SW 1271 (cell line): ENCODE data around the gene SLC5A10.
A peak's percentile ranks its signal among the peaks of the same experiment; 100 is the strongest.
"Not testable (repeated sequence)": the region's sequence is repeated elsewhere in the genome, so short reads cannot be mapped to it uniquely, and the experiment has no call there.

Source experiments
- DNase-seq, 2 experiments: peaks; one replicate each; lab custom pipeline; 2025; lab: John Stamatoyannopoulos, UW

The SLC5A10 gene

DNA sequence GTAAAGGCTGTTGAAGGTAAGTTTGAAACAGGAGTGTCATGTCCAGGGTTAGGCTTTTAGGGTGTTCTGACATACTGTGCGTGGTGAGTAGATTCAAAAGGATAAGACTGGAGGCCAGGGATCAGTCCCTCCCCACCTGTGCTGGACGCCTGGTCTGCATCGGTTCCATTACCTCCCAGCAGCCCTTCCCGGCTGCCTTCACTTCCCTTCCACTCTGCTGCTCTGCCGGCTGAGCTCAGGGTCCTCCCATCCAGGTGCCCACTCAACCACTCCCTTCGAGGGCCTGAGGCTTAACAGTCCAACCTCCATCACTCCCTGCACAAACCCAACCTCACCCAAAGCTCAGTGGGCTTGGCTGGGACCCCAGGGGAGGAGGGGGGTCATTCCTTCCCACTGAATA is 4.1 kb upstream of the SLC5A10 start:
- DNase-seq: no peak

- no peak for DNase-seq
Observed at GRCh38 chr17:18948476-18949006, 3.4 kb upstream of the SLC5A10 start.

GRCh38 chr17:18949566-18949965 is 2.4 kb upstream of the SLC5A10 start:
- no peak for DNase-seq

DNA sequence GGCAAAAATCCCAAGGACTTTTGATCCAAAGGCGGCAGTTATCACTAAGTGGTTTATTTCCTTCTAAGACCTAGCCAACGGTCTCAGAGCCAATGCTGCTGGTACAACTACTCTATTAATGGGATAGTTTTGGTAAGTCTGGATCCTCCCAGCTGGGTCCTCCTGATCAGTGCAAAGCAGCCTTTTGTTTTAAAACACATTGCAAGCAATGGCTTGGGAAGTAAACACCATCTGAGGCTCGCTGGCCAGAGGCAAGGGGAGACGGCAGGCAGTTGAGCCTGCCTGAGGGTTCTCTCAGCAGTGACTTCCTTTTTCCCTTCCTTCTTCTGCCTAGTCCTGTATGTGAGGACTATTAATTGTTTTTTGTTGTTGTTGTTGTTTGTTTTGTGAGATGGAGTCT is 1.6 kb upstream of the SLC5A10 start:
- no peak for DNase-seq

DNA sequence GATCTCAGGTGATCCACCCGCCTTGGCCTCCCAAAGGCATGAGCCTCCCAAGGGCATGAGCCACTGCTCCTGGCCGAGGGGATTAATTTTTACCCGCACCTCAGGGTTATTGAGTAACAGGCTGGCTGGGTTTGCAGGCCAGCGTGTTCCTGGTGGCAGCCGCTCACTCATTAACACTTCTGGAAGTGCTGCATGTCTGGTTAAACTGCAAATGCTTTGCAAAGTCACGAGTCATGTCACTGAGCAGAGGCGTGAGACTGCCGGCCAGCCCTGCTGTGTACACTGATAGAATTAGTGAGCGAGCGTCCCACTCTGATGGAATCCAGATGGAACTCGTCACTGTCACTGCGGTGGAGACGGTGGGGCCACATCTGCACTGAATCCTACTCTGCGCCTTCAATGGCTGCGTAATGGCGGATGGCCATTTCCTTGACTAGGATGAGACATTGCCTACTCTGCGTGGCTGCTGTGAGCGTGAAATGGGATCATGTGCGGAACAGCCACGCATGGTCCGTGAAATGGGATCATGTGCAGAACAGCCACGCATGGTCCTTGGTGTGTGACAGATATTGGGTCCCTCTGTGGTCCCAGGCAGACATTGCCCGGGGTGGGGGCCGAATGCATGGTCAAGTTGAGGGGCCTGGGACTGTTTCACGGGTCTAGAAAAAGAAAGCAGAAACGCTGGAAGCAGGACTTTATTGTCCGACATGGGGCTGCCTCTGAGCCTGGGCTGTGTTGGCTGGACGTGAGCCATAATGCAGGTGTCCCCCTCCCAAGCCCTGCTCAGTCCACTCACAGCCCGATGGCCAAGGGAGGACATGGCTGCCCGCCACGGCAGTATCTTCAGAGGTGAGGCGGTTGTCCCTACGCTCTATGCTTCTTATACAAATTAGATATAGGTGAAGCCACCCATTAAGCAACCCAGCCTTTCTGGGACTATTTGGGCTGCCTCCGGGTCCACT is 740 bp upstream of the SLC5A10 start:
- no peak for DNase-seq

- DNase-seq: no peak
Observed at GRCh38 chr17:18953231-18953728, 1.3 kb downstream of the SLC5A10 start.

- DNase-seq: no peak
Observed at GRCh38 chr17:18954321-18954720, 2.4 kb downstream of the SLC5A10 start.

- DNase-seq: no peak
Observed at GRCh38 chr17:18955009-18955408, 3.0 kb downstream of the SLC5A10 start.

DNA sequence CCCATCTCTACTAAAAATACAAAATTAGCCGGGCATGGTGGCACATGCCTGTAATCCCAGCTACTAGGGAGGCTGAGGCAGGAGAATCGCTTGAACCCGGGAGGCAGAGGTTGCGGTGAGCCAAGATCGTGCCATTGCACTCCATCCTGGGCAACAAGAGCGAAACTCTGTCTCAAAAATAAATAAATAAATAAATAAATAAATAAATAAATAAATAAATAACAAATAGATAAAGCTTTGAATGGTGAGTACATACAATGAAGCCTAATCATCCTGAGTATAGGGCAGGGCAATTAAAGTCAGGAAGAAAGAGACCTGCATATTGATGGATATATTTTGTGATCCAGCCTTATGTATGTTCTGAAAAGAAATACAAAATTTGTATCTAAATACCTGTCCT is 4.1 kb downstream of the SLC5A10 start:
- not testable (repeated sequence) for DNase-seq

GRCh38 chr17:18956581-18956980 is 4.6 kb downstream of the SLC5A10 start:
- no peak for DNase-seq

GRCh38 chr17:18957831-18958230 is 5.9 kb downstream of the SLC5A10 start:
- no peak for DNase-seq

DNA sequence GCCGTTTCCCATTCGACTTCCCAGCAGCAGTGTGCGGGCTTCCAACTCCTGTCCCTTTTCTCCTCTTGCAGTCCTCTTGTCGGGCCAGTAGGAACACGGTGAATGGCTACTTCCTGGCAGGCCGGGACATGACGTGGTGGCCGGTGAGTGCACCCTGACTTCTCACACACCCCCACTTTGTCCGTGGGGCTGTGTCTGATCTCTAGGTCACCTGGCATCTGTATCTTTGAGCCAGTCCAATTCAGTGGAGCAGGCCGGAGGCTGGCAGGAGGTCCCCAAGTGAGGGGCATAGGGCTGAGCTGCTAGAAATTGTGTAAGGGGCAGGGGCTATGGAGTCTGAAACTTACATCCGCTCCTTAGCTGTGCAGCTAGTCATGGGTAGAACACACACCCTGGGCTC is 6.6 kb downstream of the SLC5A10 start:
- DNase-seq: no peak

DNA sequence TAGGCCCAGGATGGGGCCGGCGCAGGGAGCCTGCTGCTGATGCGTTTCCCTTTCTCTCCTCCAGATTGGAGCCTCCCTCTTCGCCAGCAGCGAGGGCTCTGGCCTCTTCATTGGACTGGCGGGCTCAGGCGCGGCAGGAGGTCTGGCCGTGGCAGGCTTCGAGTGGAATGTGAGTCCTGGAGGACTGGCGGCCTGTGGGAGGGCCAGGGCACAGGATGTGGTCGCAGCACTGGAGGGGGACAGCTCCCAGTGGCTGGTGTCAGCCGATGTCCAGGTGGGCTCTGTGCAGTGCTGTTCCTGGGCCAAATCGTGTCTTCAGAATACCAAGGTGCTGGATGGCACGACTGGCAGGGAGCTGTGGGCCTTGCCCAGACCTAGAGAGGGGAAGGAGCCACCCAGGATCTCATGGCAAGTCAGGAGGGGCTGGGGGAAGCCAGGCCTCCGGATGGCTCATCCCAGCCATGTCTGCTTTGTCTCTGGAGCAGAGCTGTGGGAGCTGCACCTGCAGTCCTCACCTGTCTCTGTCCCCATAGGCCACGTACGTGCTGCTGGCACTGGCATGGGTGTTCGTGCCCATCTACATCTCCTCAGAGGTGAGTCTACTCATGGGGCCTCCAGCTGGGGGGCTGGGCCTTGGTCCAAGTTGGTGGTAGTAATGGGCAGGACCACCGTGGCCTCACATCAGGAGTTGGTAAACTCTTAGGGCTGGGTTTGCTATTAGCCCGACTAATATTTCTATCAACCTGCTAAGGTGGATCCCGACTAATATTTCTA is 7.3 kb downstream of the SLC5A10 start:
- no peak for DNase-seq

DNA sequence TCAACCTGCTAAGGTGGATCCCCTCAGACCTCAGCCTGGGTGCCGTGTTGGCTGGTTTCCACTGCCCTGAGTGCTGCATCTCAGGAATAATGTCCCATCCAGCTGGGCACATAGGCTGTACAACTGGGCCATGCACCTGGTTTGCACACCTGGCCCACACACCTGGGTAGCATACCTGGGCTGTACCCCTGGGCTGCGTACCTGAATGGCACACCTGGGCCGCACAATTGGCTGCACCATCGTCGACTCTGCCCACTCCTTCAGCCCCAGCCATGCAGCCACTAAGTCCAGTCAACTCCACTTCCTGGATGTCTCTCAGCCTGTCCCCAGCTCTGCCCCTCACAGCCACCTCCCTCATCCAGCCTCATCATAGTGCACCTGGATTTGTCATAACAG is 7.9 kb downstream of the SLC5A10 start:
- DNase-seq: no peak

GRCh38 chr17:18960241-18960665 is 8.3 kb downstream of the SLC5A10 start:
- no peak for DNase-seq

- peak; percentile 30 to 70 for DNase-seq
Observed at GRCh38 chr17:18960803-18961511, 9.0 kb downstream of the SLC5A10 start.

GRCh38 chr17:18961634-18962493 is 9.9 kb downstream of the SLC5A10 start:
- DNase-seq: no peak

DNA sequence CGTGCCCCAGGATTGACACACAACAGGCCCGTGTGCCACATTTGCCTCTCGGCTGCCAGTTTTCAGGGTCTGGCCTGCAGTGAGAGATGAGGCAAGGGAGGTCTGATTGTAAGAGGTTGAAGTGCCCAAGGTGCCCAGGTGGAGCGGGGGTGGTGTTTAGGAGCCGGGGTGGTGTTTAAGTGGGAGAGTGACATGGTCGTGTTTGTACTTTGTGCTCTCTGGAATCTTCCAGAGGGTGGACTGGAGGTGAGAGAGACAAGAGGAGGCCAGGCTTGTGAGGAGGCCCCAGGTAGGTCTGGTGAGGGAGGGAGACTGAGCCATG is 10.5 kb downstream of the SLC5A10 start:
- DNase-seq: no peak

DNA sequence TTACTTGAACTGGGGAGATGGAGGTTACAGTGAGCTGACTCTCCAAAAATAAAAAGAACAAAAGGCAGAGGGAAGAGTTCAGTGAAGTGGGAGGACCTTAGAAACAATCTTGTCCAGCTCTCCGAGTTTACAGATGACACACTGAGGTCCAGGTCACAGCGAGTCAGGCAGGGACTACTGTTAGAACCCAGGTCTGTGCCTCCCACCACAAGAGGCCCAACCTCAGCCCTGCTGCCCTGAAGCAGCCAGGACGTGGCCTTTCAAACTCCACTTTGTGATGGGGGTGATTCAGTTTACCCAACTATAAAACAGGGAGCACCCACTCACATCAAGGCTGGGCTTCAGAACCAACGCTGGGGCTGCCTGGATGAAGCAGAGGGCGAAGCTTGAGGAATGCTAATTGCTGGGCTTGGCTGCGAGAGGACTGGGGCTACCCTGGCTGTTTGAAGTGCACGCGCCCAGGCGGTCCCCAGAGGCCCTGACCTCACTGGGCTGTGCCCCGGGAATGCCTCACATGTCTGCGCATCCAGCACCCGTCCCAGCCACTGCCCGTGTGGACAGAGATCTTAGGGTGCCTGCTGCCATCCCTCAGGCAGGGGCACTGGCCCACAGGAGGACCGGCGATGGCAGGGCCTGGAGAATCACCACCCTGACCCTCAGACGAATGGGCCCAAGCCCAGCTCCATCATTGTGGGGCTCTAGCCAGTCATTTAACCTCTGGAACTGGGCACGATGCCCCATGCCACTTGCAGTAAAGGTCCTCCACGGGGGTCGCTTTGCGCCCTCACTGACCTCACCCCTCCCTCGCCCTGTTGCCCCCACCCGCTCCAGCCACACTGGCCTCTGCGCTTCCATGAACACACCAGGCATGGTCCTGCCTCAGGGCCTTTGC is 11.4 kb downstream of the SLC5A10 start:
- DNase-seq: no peak

GRCh38 chr17:18964018-18964351 is 12.0 kb downstream of the SLC5A10 start:
- DNase-seq: no peak
